Sigmoid colon (tissue), 7 donors: ENCODE data around the gene CAPNS1. TPM values are rescaled to one million over a fixed set of nuclear protein-coding genes. Genes with fewer than 3 reads are reported as not detected.

Experiments
- DNase-seq: peaks from one replicate; pipeline ENCODE4 v3.0.0-alpha.2; 2019
- H3K27ac ChIP-seq, 4 donors: fragments of 200-600 bp; sonication (generic); one replicate each; pipeline ENCODE4 v1.5.1; 2016 to 2019; ENCODE audit warnings: mild to moderate bottlenecking in 1 of 4
- H3K27me3 ChIP-seq, 3 donors: fragments of 200-600 bp; sonication (generic); one replicate each; pipeline ENCODE4 v1.5.1; 2019; ENCODE audit warnings: mild to moderate bottlenecking in 1 of 3
- H3K36me3 ChIP-seq, 4 donors: fragments of 200-600 bp; sonication (generic); one replicate each; pipeline ENCODE4 v1.5.1; 2016 to 2019
- H3K4me1 ChIP-seq, 4 donors: fragments of 200-600 bp; sonication (generic); one replicate each; pipeline ENCODE4 v1.5.1; 2017 to 2019
- H3K4me3 ChIP-seq, 4 donors: fragments of 200-600 bp; sonication (generic); one replicate each; pipeline ENCODE4 v1.5.1; 2017 to 2019; ENCODE audit warnings: mild to moderate bottlenecking in 2 of 4, moderate library complexity in 1 of 4
- H3K9me3 ChIP-seq, 4 donors: fragments of 200-600 bp in 3 of 4; sonication (generic) in 3 of 4; one replicate each; pipeline versions ENCODE4 v1.5.1 to v1.6.1; 2013 to 2019
- CTCF ChIP-seq, 4 experiments: fragments of 450-650 bp in 3 of 4; fragments of 200-600 bp in 1 of 4; IDR thresholded peaks; one replicate each; pipeline ENCODE4 v1.5.1; 2016 to 2019; ENCODE audit warnings: antibody characterized with exemption in 4 of 4, mild to moderate bottlenecking in 3 of 4, moderate library complexity in 2 of 4
- EP300 ChIP-seq, 4 donors: sonication (generic); formaldehyde crosslinking; IDR thresholded peaks; one replicate each; pipeline ENCODE4 v1.6.1; 2017; ENCODE audit warnings: antibody characterized with exemption in 4 of 4
- POLR2A ChIP-seq, 2 donors: fragments of 450-650 bp; IDR thresholded peaks; one replicate each; pipeline ENCODE4 v1.6.1; 2016; ENCODE audit warnings: antibody characterized with exemption in 2 of 2, mild to moderate bottlenecking in 2 of 2, moderate library complexity in 2 of 2
- POLR2AphosphoS5 ChIP-seq, 4 donors: sonication (generic); formaldehyde crosslinking; IDR thresholded peaks; one replicate each; pipeline ENCODE4 v1.6.1; 2017; ENCODE audit warnings: antibody characterized with exemption in 4 of 4
- WGBS, 2 donors: extraction: QIAGEN DNeasy Blood & Tissue Kit; methylation state at CpG; one replicate each; pipeline ENCODE4 v1.1.7; 2013; 5-methylcytosine and 5-hydroxymethylcytosine counted together
- intact Hi-C: fragments of 100-400 bp; cut with DNase I; formaldehyde crosslinking; loops from one replicate; pipeline ENCODE4 v1.15.1; 2023
- polyA plus RNA-seq, 3 donors: library from polyadenylated mRNA; stranded (reverse); fragments of 200-250 nt; gene quantifications; one replicate each; pipeline ENCODE4 v1.2.3, GENCODE V29; 2013
- total RNA-seq, 4 donors: library from RNA; depleted of rRNA; stranded (reverse); fragments of >200 nt; gene quantifications; one replicate each; pipeline ENCODE4 v1.1.0, GENCODE V29; 2016
- donor health status: healthy with polysubstance abuse.
- donor health status: Bipolar disorder and iron deficiency.
- donor health status: healthy.

CAPNS1 gene
- total and polyA plus RNA-seq, 7 donors = 101 to 938 (median 116) TPM

GRCh38 chr19:36151144-36152018, 11.5 kb downstream of the CAPNS1 start:
- intact Hi-C loops = loop anchor here (1.0 kb wide), 1 partner anchor 11 kb away; the partner anchor contains the start of gene CAPNS1
- Histone ChIP-seq H3K4me1 (peaks cover 0 to 31% (median 20%) of the 10 kb centered on the region in 4 donors), H3K9me3 (no peaks in the 10 kb centered on the region), H3K27me3 (no peaks in the 10 kb centered on the region), H3K27ac (peak overlapping the region; percentile 91 to 99 (median 93)), H3K36me3 (peaks cover 11 to 43% (median 32%) of the 10 kb centered on the region in 4 donors), H3K4me3 (peak overlapping the region; percentile 41 to 79 (median 58))
- DNase-seq = peak; percentile 83
- TF ChIP-seq EP300 (IDR thresholded peaks at IDR 0.05) = no peak
- peak; percentile 70 to 77 (median 76) for TF ChIP-seq POLR2AphosphoS5 (IDR thresholded peaks at IDR 0.05)
- WGBS, 2 donors = 71 to 80% methylated on average over 47 of the region's 47 CpGs

GRCh38 chr19:36152019-36152351, 12.1 kb downstream of the CAPNS1 start:
- WGBS, 2 donors = 75 to 88% methylated on average over 16 of the region's 16 CpGs
- TF ChIP-seq EP300 (IDR thresholded peaks at IDR 0.05) (no peak), POLR2AphosphoS5 (IDR thresholded peaks at IDR 0.05) (no peak), POLR2A (IDR thresholded peaks at IDR 0.05) (no peak), CTCF (IDR thresholded peaks at IDR 0.05) (no peak)
- no peaks in the 10 kb centered on the region for H3K27me3 ChIP-seq
- no peaks in the 10 kb centered on the region for H3K9me3 ChIP-seq
- peaks cover 0 to 31% (median 20%) of the 10 kb centered on the region in 4 donors for H3K4me1 ChIP-seq
- peak overlapping the region; percentile 91 to 99 (median 93) for H3K27ac ChIP-seq
- peaks cover 8 to 37% (median 26%) of the 10 kb centered on the region in 4 donors for H3K36me3 ChIP-seq
- intact Hi-C loops = loop anchor here (1.0 kb wide), 1 partner anchor 12 kb away; the partner anchor contains the start of gene CAPNS1
- DNase-seq = no peak
- H3K4me3 ChIP-seq = peak overlapping the region; percentile 41 to 79 (median 58)

GRCh38 chr19:36152352-36153091, 12.7 kb downstream of the CAPNS1 start, which contains the start of gene COX7A1:
COX7A1 (minus strand) TSS chr19:36152447; CDS start chr19:36152407, 40 bp downstream.
- Histone ChIP-seq H3K27ac (peak within 1 kb of the TSS; percentile 91 to 99 (median 93)), H3K27me3 (no peaks in the 10 kb centered on the region), H3K36me3 (peaks cover 5 to 32% (median 21%) of the 10 kb centered on the region in 4 donors), H3K4me3 (peak within 1 kb of the TSS; percentile 41 to 79 (median 58)), H3K4me1 (peaks cover 0 to 31% (median 20%) of the 10 kb centered on the region in 4 donors), H3K9me3 (no peaks in the 10 kb centered on the region)
- TF ChIP-seq EP300 (IDR thresholded peaks at IDR 0.05) (no peak), POLR2AphosphoS5 (IDR thresholded peaks at IDR 0.05) (peak; percentile 88 to 93 (median 92)), CTCF (IDR thresholded peaks at IDR 0.05) (no peak), POLR2A (IDR thresholded peaks at IDR 0.05) (peak in 1 of 2 donors; percentile 66)
- 57 to 83% methylated on average over 40 of the region's 40 CpGs for WGBS, 2 donors
- intact Hi-C loops = loop anchor here (1.0 kb wide), 1 partner anchor 12 kb away; the partner anchor contains the start of gene CAPNS1
- peak; percentile 92 for DNase-seq

- Histone ChIP-seq H3K4me3 (peak overlapping the region in 3 of 4 donors; percentile 51 to 79 (median 66)), H3K4me1 (peaks cover 0 to 31% (median 20%) of the 10 kb centered on the region in 4 donors), H3K9me3 (no peaks in the 10 kb centered on the region), H3K36me3 (peaks cover 0 to 26% (median 16%) of the 10 kb centered on the region in 4 donors), H3K27ac (peak overlapping the region; percentile 91 to 99 (median 93)), H3K27me3 (no peaks in the 10 kb centered on the region)
- intact Hi-C loops = no loop called here
- TF ChIP-seq POLR2AphosphoS5 (IDR thresholded peaks at IDR 0.05) (no peak), POLR2A (IDR thresholded peaks at IDR 0.05) (no peak), CTCF (IDR thresholded peaks at IDR 0.05) (no peak), EP300 (IDR thresholded peaks at IDR 0.05) (no peak)
- 96 to 97% methylated on average over 10 of the region's 10 CpGs for WGBS, 2 donors
- DNase-seq = no peak
Observed at GRCh38 chr19:36153126-36153525, 13.3 kb downstream of the CAPNS1 start.
